ENCODE results near the gene LMO4. TPM values are rescaled to one million over a fixed set of nuclear protein-coding genes. Genes with fewer than 3 reads are reported as not detected.
A peak's percentile ranks its signal among the peaks of the same experiment; 100 is the strongest.

The LMO4 gene, protein sequence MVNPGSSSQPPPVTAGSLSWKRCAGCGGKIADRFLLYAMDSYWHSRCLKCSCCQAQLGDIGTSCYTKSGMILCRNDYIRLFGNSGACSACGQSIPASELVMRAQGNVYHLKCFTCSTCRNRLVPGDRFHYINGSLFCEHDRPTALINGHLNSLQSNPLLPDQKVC
- total RNA-seq, result 100 to 1,000 TPM; 115 to 173 TPM
- 100 to 1,000 TPM; 137 to 161 TPM for polyA plus RNA-seq (ENCODE audit: insufficient read length in 2 of 2)
- long read RNA-seq, donor 1, full-length matches to known transcripts, result 113 of 113 reads
- long read RNA-seq, donor 1, partial matches to known transcripts, result 0 of 113 reads
- long read RNA-seq, donor 1, other reads (novel, unspliced or antisense), result 0 of 113 reads
- long read RNA-seq, donor 2, full-length matches to known transcripts, result 27 of 99 reads
- long read RNA-seq, donor 2, partial matches to known transcripts, result 72 of 99 reads
- long read RNA-seq, donor 2, other reads (novel, unspliced or antisense), result 0 of 99 reads
- long read RNA-seq, donor 3, full-length matches to known transcripts, result 41 of 41 reads
- long read RNA-seq, donor 3, partial matches to known transcripts, result 0 of 41 reads
- long read RNA-seq, donor 3, other reads (novel, unspliced or antisense), result 0 of 41 reads
- long read RNA-seq, donor 4, full-length matches to known transcripts, result 157 of 172 reads
- long read RNA-seq, donor 4, partial matches to known transcripts, result 15 of 172 reads
- long read RNA-seq, donor 4, other reads (novel, unspliced or antisense), result 0 of 172 reads

DNA sequence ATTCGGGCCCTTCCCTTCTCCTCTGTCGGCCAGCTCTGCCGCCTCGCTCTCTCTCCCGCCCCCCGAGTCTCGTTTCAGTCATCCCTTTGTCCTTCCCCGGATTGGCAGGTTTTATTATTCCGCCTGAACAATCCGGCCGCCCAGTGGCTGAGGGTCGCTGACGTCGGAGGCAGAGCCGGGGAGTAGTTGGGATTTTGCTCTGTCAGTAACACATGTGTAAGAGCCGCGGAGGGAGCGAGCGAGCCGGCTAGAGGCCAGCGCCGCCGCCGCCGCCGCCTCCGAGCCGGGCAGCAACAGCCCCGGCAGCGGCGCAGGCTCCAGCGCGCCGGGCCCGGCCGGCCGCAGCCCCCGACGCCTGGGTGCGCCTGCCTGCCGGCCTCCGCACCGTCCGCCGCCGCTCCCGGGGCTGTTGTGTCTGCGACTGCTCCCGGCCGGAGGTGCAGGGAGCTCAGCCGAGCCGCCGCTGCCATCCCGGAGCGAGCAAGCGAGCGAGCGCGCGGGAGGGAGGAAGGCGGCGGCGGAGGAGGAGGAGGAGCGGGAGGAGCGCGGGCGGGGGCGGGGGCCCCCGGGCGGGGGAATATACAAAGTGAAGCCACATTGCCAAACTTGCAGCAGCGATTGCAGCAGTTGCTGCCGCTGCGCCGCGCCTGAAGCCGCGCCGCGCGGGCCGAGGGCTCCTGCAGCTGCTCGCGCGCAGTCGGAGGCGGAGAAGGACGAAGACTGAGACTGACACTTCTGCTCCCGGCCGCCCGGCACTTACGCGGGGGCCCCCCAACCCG, at the start of gene LMO4:
Gene LMO4, plus strand, starts transcription at position 609 of the 779 bp plus-strand sequence. CDS start 3,136 bp downstream, outside the sequence.
- H3K4me1 ChIP-seq (ENCODE audit: control insufficient read depth, insufficient read depth, low read length), result peaks cover 7% of the 10 kb centered on the region
- under 1% methylated on average over 93 of the region's 93 CpGs for WGBS (ENCODE audit: insufficient coverage)
- peak in 5 of 6 donors; percentile 91 to 99 (median 94) for DNase-seq (ENCODE audit: low read depth in 4 of 6, low spot score in 6 of 6)

DNA sequence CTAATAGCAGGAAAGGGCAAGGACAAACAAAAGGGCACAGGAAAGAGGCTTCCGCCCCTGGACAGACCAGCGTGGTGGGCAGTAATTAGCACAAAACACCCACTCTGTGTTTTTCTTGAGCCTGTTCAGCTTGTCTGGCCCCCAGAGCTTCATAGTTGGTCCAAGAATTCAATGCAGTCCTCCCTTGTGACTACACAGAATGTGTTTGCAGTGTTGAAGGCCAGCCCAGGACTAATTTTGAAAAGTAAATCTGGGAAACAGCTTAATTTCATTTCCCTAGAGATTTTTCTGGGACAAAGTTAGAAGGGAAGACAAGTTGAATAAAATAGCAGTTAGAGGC, 49.2 kb upstream of the LMO4 start:
- no peak for DNase-seq (ENCODE audit: low read depth in 4 of 6, low spot score in 6 of 6)
- Histone ChIP-seq H3K27me3 (ENCODE audit: control insufficient read depth, insufficient read depth, low read length) (no peaks in the 10 kb centered on the region), H3K9me3 (ENCODE audit: control insufficient read depth, insufficient read depth, low read length) (no peaks in the 10 kb centered on the region), H3K27ac (ENCODE audit: low read depth, low read length) (peak overlapping the region; percentile 12), H3K4me3 (ENCODE audit: low read depth, low read length) (no peak overlapping the region), H3K36me3 (ENCODE audit: control insufficient read depth, insufficient read depth, low read length) (no peaks in the 10 kb centered on the region), H3K4me1 (ENCODE audit: control insufficient read depth, insufficient read depth, low read length) (peaks cover 3% of the 10 kb centered on the region)
- WGBS (ENCODE audit: insufficient coverage), result 46% methylated on average over 2 of the region's 2 CpGs

More for the DNA sequence above, at the start of gene LMO4:
- peaks cover 2% of the 10 kb centered on the region for H3K27me3 ChIP-seq (ENCODE audit: control insufficient read depth, insufficient read depth, low read length)
- H3K4me3 ChIP-seq (ENCODE audit: low read depth, low read length), result peak within 1 kb of the TSS; percentile 76
- peaks cover 4% of the 10 kb centered on the region for H3K36me3 ChIP-seq (ENCODE audit: control insufficient read depth, insufficient read depth, low read length)
- H3K27ac ChIP-seq (ENCODE audit: low read depth, low read length), result peak within 1 kb of the TSS; percentile 95
- no peaks in the 10 kb centered on the region for H3K9me3 ChIP-seq (ENCODE audit: control insufficient read depth, insufficient read depth, low read length)

DNA sequence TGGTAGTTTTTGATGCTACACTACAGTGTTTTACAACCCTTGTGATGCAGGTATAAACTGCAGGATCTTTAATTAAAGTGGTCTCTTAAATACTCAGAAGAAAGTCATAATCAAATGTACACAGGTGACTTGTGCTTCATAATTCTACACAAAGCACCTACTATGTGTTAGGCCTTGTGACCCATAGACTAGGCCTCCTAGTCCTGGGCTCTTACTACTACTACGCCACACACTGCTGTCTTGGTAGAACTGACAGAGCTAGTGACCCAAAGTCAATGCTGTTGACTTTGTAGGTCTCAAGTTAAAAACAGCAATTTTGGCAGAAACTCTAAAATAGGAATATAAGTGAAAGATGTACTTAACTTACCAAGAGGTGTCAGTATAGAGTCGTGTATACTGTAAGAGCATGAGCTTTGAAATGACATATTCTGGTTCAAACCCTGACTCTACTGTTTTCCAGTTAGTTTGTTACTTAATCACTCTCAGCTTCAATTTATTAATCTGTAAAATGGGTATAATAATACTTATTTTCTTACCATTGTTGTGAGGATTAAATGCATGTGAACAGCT, 48.6 kb upstream of the LMO4 start:
- WGBS (ENCODE audit: insufficient coverage), result no CpG with 5 or more reads among the region's 2 CpGs
- no peak for DNase-seq (ENCODE audit: low read depth in 4 of 6, low spot score in 6 of 6)
- H3K27ac ChIP-seq (ENCODE audit: low read depth, low read length), result no peak overlapping the region

DNA sequence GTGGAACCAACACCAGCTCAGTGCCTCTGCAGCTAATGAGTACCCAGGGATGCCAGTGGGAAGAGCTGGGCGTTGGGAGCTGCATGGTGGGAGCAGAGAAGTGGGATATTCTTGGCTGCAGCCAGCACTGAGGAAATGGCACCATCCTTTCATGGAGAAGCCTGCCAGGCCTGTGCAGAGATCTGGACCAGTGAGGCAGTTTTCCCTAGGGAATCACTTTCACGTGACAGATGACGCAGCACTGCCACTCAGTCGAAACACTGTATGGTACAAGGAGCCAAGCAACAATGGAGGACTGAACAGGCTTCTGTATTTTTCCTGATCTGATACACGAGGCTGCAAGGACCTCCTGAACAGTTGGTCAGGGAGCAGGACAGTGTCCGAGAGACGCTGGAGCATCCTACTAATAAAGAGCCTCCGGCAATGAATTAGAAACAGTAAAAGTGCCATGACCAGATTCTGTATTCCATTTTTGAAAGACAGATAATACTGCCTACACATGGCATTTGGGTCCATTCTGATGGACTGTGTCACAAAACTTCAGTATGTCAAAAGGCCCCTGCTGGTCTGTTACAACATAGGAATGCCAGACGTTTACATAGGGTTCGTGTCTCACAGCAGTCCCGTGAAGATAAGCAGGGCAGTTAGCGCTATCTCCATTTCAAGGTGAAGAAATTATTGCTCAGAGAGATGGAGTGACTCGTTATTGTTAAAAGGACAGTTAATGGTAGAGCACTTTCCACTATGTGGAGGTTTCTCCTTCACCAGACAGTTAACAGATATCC, 44.0 kb upstream of the LMO4 start:
- Histone ChIP-seq H3K27ac (ENCODE audit: low read depth, low read length) (no peak overlapping the region), H3K27me3 (ENCODE audit: control insufficient read depth, insufficient read depth, low read length) (no peaks in the 10 kb centered on the region), H3K36me3 (ENCODE audit: control insufficient read depth, insufficient read depth, low read length) (no peaks in the 10 kb centered on the region), H3K4me3 (ENCODE audit: low read depth, low read length) (no peak overlapping the region), H3K4me1 (ENCODE audit: control insufficient read depth, insufficient read depth, low read length) (no peaks in the 10 kb centered on the region), H3K9me3 (ENCODE audit: control insufficient read depth, insufficient read depth, low read length) (no peaks in the 10 kb centered on the region)
- 76% methylated on average over 11 of the region's 13 CpGs for WGBS (ENCODE audit: insufficient coverage)
- no peak for DNase-seq (ENCODE audit: low read depth in 4 of 6, low spot score in 6 of 6)

More for the DNA sequence above, 48.6 kb upstream of the LMO4 start:
- H3K27me3 ChIP-seq (ENCODE audit: control insufficient read depth, insufficient read depth, low read length), result no peaks in the 10 kb centered on the region
- no peaks in the 10 kb centered on the region for H3K9me3 ChIP-seq (ENCODE audit: control insufficient read depth, insufficient read depth, low read length)
- H3K4me1 ChIP-seq (ENCODE audit: control insufficient read depth, insufficient read depth, low read length), result peaks cover 3% of the 10 kb centered on the region
- no peaks in the 10 kb centered on the region for H3K36me3 ChIP-seq (ENCODE audit: control insufficient read depth, insufficient read depth, low read length)
- no peak overlapping the region for H3K4me3 ChIP-seq (ENCODE audit: low read depth, low read length)

DNA sequence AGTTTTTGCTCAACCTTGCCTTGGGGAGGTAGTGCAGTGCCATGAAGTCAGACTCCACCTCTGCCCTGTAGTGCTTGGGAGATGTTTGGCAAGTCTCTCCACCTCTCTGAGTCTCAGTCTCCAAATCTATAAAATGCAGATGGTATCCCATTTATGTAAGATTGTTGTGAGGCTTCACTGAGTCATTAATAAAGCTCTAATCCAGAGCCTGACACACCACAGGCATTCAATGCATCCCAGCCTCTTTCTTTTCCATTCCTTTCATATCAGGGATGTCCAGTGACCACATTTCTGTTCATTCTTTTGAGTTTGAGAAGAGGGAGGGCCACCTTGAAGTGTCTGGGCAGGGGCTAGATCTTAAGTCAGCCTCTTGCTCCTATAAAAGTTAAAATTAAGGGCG, 37.6 kb upstream of the LMO4 start:
- no peaks in the 10 kb centered on the region for H3K4me1 ChIP-seq (ENCODE audit: control insufficient read depth, insufficient read depth, low read length)
- no peaks in the 10 kb centered on the region for H3K9me3 ChIP-seq (ENCODE audit: control insufficient read depth, insufficient read depth, low read length)
- no peaks in the 10 kb centered on the region for H3K27me3 ChIP-seq (ENCODE audit: control insufficient read depth, insufficient read depth, low read length)
- whole genome bisulfite sequencing (ENCODE audit: insufficient coverage), result 38% methylated on average over 1 of the region's 1 CpG
- no peak overlapping the region for H3K4me3 ChIP-seq (ENCODE audit: low read depth, low read length)
- no peaks in the 10 kb centered on the region for H3K36me3 ChIP-seq (ENCODE audit: control insufficient read depth, insufficient read depth, low read length)
- DNase-seq (ENCODE audit: low read depth in 4 of 6, low spot score in 6 of 6), result no peak
- no peak overlapping the region for H3K27ac ChIP-seq (ENCODE audit: low read depth, low read length)

DNA sequence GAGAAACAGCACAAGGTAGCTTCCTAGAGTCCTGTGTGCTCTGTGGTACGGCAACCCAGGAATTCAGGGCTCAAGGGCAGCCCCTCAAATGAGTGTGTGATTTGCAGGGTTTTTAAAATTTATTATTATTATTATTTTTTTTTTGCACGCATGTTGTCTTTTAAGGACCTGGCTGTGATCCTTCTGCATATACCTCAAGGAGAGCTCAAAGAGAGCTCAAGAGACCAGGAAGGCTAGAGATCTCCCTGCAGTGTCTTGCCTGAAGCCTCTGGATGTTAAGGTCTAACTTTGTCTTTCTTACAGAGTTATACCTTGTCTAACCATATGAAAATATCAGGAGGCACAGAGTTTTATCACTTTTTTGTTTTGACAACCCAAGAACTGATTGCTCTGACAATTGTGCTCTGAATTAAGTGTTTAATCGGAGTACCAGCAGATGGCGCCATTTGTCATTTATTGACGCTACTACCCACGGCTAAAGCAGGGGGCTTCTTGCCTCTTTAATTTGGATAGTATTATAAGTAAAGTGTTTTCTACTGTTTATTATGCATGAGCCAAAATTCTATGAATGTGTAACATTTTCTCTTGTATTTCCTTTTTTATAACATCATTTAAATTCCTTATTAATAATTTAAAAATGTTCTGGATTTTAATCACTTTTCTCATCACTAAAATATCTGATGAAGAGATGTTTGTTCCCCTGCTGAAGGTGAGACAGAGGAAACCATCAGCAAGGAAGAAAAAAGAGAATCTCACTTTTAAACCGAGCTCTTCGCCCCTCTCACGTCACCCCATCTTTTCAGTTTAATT, 35.8 kb upstream of the LMO4 start:
- H3K27me3 ChIP-seq (ENCODE audit: control insufficient read depth, insufficient read depth, low read length), result no peaks in the 10 kb centered on the region
- H3K9me3 ChIP-seq (ENCODE audit: control insufficient read depth, insufficient read depth, low read length), result no peaks in the 10 kb centered on the region
- peak; percentile 40 to 95 (median 74) for DNase-seq (ENCODE audit: low read depth in 4 of 6, low spot score in 6 of 6)
- no peaks in the 10 kb centered on the region for H3K4me1 ChIP-seq (ENCODE audit: control insufficient read depth, insufficient read depth, low read length)
- H3K27ac ChIP-seq (ENCODE audit: low read depth, low read length), result no peak overlapping the region
- no peaks in the 10 kb centered on the region for H3K36me3 ChIP-seq (ENCODE audit: control insufficient read depth, insufficient read depth, low read length)
- no CpG with 5 or more reads among the region's 9 CpGs for WGBS (ENCODE audit: insufficient coverage)
- no peak overlapping the region for H3K4me3 ChIP-seq (ENCODE audit: low read depth, low read length)

DNA sequence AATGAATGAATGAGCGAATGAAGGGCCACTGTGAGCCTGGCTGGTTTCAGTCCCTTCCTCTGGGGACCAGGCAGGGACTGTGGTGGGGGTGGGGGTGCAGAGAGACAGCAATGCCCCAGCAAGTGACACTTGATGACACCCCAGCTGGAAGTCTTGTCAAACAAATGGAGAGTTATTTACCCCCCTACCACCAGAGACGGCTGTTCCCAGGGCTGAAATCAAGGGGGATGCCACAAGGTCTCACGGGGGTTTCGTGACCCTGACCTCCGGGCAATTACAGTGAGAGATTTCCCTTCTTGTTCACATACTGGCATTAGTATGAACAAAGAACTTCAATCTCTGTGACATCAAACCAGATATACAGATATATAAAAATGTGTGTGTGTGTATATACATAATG, 34.0 kb upstream of the LMO4 start:
- H3K4me1 ChIP-seq (ENCODE audit: control insufficient read depth, insufficient read depth, low read length), result no peaks in the 10 kb centered on the region
- no peak for DNase-seq (ENCODE audit: low read depth in 4 of 6, low spot score in 6 of 6)
- H3K27me3 ChIP-seq (ENCODE audit: control insufficient read depth, insufficient read depth, low read length), result no peaks in the 10 kb centered on the region
- no peaks in the 10 kb centered on the region for H3K36me3 ChIP-seq (ENCODE audit: control insufficient read depth, insufficient read depth, low read length)
- no peaks in the 10 kb centered on the region for H3K9me3 ChIP-seq (ENCODE audit: control insufficient read depth, insufficient read depth, low read length)
- H3K27ac ChIP-seq (ENCODE audit: low read depth, low read length), result no peak overlapping the region
- H3K4me3 ChIP-seq (ENCODE audit: low read depth, low read length), result no peak overlapping the region
- WGBS (ENCODE audit: insufficient coverage), result 71% methylated on average over 3 of the region's 5 CpGs

DNA sequence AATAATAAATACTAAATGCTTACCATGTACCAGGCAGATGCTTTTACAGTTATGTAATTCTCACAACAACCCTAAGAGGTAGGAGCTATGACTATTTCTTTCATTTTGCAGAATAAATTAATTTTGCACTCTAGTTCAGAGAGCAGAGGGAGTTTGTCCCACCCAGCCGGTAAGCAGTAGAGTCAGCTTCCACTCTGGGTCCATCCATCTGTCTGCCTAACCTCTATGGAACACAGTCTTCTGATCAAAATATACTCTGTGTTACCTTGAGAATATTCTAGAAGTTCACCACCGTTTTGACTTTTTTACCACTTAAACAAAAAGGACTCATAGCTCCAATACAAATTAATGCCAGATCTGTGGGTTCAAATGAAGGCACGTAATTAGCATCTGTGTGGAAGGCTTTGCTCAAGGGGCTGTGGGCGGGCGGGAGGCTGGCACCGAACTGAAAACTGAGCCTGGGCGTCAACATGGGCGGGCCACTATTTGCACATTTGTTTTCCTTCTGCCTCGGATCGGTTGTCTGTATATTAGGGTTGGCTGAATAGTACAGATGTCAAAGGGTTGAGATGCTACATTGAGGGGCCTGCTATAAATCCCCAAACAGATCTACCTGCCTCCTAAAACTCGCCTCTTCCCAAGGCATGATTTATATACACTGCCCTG, 33.1 kb upstream of the LMO4 start:
- Histone ChIP-seq H3K4me3 (ENCODE audit: low read depth, low read length) (no peak overlapping the region), H3K27me3 (ENCODE audit: control insufficient read depth, insufficient read depth, low read length) (no peaks in the 10 kb centered on the region), H3K36me3 (ENCODE audit: control insufficient read depth, insufficient read depth, low read length) (no peaks in the 10 kb centered on the region), H3K9me3 (ENCODE audit: control insufficient read depth, insufficient read depth, low read length) (no peaks in the 10 kb centered on the region), H3K4me1 (ENCODE audit: control insufficient read depth, insufficient read depth, low read length) (no peaks in the 10 kb centered on the region), H3K27ac (ENCODE audit: low read depth, low read length) (no peak overlapping the region)
- 45% methylated on average over 7 of the region's 11 CpGs for WGBS (ENCODE audit: insufficient coverage)
- peak in 1 of 6 donors; percentile 10 for DNase-seq (ENCODE audit: low read depth in 4 of 6, low spot score in 6 of 6)

Measured in spinal cord (tissue), 10 donors.